Neural crest cell (in vitro differentiated cells): Measurements from ENCODE around the gene CMPK1. TPM values are rescaled to one million over a fixed set of nuclear protein-coding genes. Genes with fewer than 3 reads are reported as not detected.
"Not testable (repeated sequence)": the region's sequence is repeated elsewhere in the genome, so short reads cannot be mapped to it uniquely, and the experiment has no call there.

Experiments
- DNase-seq: peaks from one replicate; pipeline ENCODE4 v3.0.0; 2021; ENCODE audit warnings: low read depth, mixed read lengths, low spot score
- H3K27ac Mint-ChIP-seq: one replicate; pipeline ENCODE4 v1.8.0; 2021; ENCODE audit warnings: mild to moderate bottlenecking, mixed read lengths; ENCODE audit not compliant: unreplicated experiment
- H3K27me3 Mint-ChIP-seq: 2 replicates; pipeline ENCODE4 v1.8.0; 2021; ENCODE audit warnings: low read depth, mild to moderate bottlenecking, mixed read lengths
- H3K36me3 Mint-ChIP-seq: 2 replicates; pipeline ENCODE4 v1.8.0; 2021; ENCODE audit warnings: low read depth, mild to moderate bottlenecking, mixed read lengths
- H3K4me1 Mint-ChIP-seq: 2 replicates; pipeline ENCODE4 v1.8.0; 2021; ENCODE audit warnings: mixed read lengths
- H3K4me3 Mint-ChIP-seq: one replicate; pipeline ENCODE4 v1.8.0; 2021; ENCODE audit warnings: mild to moderate bottlenecking, mixed read lengths
- H3K9me3 Mint-ChIP-seq: 2 replicates; pipeline ENCODE4 v1.8.0; 2021; ENCODE audit warnings: mixed read lengths
- CTCF ChIP-seq: fragments of 200-600 bp; sonication (generic); conservative IDR thresholded peaks from 2 replicates; pipeline ENCODE4 v1.5.0; 2021; ENCODE audit warnings: antibody characterized with exemption, mild to moderate bottlenecking
- total RNA-seq: library from RNA; stranded (reverse); gene quantifications from 2 replicates; pipeline ENCODE4 v1.2.1, GENCODE V29; 2021

CMPK1 gene
- total RNA-seq, 1 donor from 2014 or later: 59.3 TPM

GRCh38 chr1:47338249-47339077 lies 4.9 kb downstream of the CMPK1 start:
- no peaks in the 10 kb centered on the region for H3K27me3 Mint-ChIP-seq
- TF ChIP-seq CTCF: no peak

GRCh38 chr1:47340227-47340626 lies 6.6 kb downstream of the CMPK1 start:
- Mint-ChIP-seq H3K4me3 (peak overlapping the region; percentile 29), H3K9me3 (no peaks in the 10 kb centered on the region), H3K4me1 (peaks cover 15% of the 10 kb centered on the region), H3K36me3 (peaks cover 6% of the 10 kb centered on the region), H3K27ac (no peak overlapping the region), H3K27me3 (no peaks in the 10 kb centered on the region)
- no peak for DNase-seq
- TF ChIP-seq CTCF: no peak

More at GRCh38 chr1:47338249-47339077, 4.9 kb downstream of the CMPK1 start:
- H3K4me1 Mint-ChIP-seq: peaks cover 24% of the 10 kb centered on the region
- H3K9me3 Mint-ChIP-seq: no peaks in the 10 kb centered on the region
- no peak for DNase-seq
- no peak overlapping the region for H3K27ac Mint-ChIP-seq
- peaks cover 3% of the 10 kb centered on the region for H3K36me3 Mint-ChIP-seq
- no peak overlapping the region for H3K4me3 Mint-ChIP-seq

- H3K27ac Mint-ChIP-seq, H3K27me3 Mint-ChIP-seq, H3K4me3 Mint-ChIP-seq, DNase-seq, H3K36me3 Mint-ChIP-seq, H3K9me3 Mint-ChIP-seq, H3K4me1 Mint-ChIP-seq: not testable (repeated sequence)
Observed at GRCh38 chr1:47346979-47347378, 13.4 kb downstream of the CMPK1 start.

GRCh38 chr1:47347735-47348134 lies 14.1 kb downstream of the CMPK1 start:
- Mint-ChIP-seq H3K36me3 (peaks cover 5% of the 10 kb centered on the region), H3K27ac (peak overlapping the region; percentile 50), H3K4me3 (no peak overlapping the region), H3K27me3 (no peaks in the 10 kb centered on the region), H3K4me1 (no peaks in the 10 kb centered on the region), H3K9me3 (no peaks in the 10 kb centered on the region)
- no peak for TF ChIP-seq CTCF
- DNase-seq: no peak

- Mint-ChIP-seq H3K9me3 (no peaks in the 10 kb centered on the region), H3K4me3 (no peak overlapping the region), H3K27me3 (no peaks in the 10 kb centered on the region), H3K4me1 (no peaks in the 10 kb centered on the region), H3K27ac (no peak overlapping the region), H3K36me3 (peaks cover 5% of the 10 kb centered on the region)
- TF ChIP-seq CTCF: no peak
- DNase-seq: no peak
Observed at GRCh38 chr1:47348246-47348645, 14.7 kb downstream of the CMPK1 start.

- Mint-ChIP-seq H3K4me1 (peaks cover 3% of the 10 kb centered on the region), H3K27ac (no peak overlapping the region), H3K27me3 (no peaks in the 10 kb centered on the region), H3K9me3 (no peaks in the 10 kb centered on the region), H3K4me3 (no peak overlapping the region), H3K36me3 (peaks cover 2% of the 10 kb centered on the region)
- DNase-seq: no peak
- no peak for TF ChIP-seq CTCF
Observed at GRCh38 chr1:47351305-47351704, 17.7 kb downstream of the CMPK1 start.
